H7 (cell line): ENCODE data around the gene WASF2. TPM values are rescaled to one million over a fixed set of nuclear protein-coding genes. Genes with fewer than 3 reads are reported as not detected.
A peak's percentile ranks its signal among the peaks of the same experiment; 100 is the strongest.
"Not testable (repeated sequence)": the region's sequence is repeated elsewhere in the genome, so short reads cannot be mapped to it uniquely, and the experiment has no call there.

Experiments
- DNase-seq: peaks from one replicate; pipeline ENCODE4 v3.0.0; 2012
- H3K27me3 ChIP-seq: 2 replicates; pipeline ENCODE4 v1.6.0; 2011; ENCODE audit warnings: mild to moderate bottlenecking, low read length; ENCODE audit not compliant: control insufficient read depth, insufficient read depth
- H3K36me3 ChIP-seq: replicated peaks from 2 replicates; pipeline ENCODE4 v1.5.1; 2011; ENCODE audit warnings: low read length; ENCODE audit not compliant: control insufficient read depth, insufficient read depth
- H3K4me3 ChIP-seq: 2 replicates; pipeline ENCODE4 v1.5.1; 2011; ENCODE audit warnings: low read depth, mild to moderate bottlenecking, control low read depth, low read length, moderate library complexity; ENCODE audit not compliant: insufficient read depth
- total RNA-seq: library from RNA; depleted of rRNA; stranded (reverse); fragments of >200 nt; shearing (Covaris generic); gene quantifications from 2 replicates; pipeline ENCODE4 v1.2.3, GENCODE V29; 2014

Gene WASF2
- total RNA-seq, 1 experiment from 2014 or later: 34.3 TPM

DNA sequence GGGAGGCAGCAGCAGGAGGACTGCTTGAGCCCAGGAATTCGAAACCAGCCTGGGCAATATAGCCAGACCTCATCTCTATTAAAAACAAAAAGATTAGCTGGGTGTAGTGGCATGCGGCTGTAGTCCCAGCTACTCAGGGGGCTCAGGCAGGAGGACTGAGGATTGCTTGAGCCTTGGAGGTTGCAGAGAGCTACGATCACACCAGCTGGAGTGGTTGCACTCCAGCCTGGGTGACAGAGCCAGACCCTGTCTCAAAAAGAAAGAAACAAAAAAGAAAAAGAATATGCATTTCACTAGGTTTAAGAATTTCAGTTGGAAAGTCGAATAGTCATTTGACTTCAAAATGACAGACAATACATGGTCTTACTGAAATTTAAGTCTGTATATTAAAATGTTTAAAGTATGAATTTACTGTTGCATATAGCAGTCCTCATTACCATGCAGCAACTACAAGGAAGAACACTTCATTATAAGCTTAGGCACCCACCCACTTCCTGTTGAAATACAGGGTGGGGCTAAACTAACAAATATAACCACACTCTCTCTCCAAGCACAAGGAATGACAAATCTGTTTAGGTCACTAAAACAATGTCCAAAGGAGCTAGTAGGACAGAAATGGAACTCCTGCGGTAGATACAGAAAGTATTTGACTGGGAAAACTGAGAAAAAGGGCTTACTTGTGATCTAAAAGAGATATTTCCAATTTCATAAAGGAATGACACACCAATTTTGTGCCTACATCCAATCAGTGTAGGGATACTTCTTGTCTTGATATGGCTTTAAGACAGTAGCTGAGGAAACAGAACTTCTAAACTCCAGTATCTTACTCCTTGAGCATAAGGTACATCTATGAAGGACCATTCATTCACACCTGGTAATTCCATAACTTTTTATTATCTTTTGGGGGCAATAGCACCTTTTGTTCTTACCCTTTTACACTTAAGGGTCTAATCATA lies 53.5 kb downstream of the WASF2 start:
- Histone ChIP-seq H3K27me3 (no peaks in the 10 kb centered on the region), H3K4me3 (no peak overlapping the region), H3K36me3 (no peaks in the 10 kb centered on the region)
- DNase-seq: no peak

GRCh38 chr1:27435566-27436203 lies 54.3 kb downstream of the WASF2 start:
- no peak for DNase-seq
- Histone ChIP-seq H3K36me3 (no peaks in the 10 kb centered on the region), H3K4me3 (no peak overlapping the region), H3K27me3 (no peaks in the 10 kb centered on the region)

- Histone ChIP-seq H3K27me3 (no peaks in the 10 kb centered on the region), H3K4me3 (no peak overlapping the region), H3K36me3 (no peaks in the 10 kb centered on the region)
- no peak for DNase-seq
Observed at GRCh38 chr1:27433706-27434105, 56.3 kb downstream of the WASF2 start.

DNA sequence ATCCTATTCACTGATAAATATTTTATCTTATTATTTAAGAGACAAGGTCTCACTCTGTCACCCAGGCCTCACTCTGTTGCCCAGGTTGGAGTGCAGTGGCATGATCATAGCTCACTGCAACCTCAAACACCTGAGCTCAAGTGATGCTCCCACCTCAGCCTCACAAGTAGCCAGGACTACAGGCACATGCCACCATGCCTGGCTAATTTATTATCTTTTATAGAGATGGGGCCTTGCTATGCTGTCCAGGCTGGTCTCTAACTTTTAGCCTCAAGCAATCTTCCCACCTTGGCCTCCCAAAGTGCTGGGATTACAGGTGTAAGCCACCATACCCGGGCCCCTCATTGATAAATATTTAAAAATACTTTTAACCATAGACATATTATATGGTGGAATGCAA lies 57.2 kb downstream of the WASF2 start:
- not testable (repeated sequence) for H3K36me3 ChIP-seq, H3K4me3 ChIP-seq, DNase-seq, H3K27me3 ChIP-seq

DNA sequence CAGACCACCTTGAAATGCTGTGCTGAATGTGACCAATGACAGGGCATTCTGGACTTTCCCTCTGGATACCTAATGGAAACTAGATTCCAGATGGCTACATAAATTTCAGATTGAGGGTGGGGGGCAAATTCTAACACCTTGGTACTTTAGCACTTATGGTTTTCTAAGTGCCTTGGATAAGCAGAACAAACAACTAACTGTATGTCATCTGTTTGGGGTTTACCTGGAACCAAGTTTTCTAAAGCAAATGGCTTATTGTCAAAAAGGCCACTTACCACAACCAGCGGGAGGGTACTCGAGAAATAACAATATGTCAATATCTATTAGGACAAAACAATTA lies 58.4 kb downstream of the WASF2 start:
- H3K27me3 ChIP-seq: no peaks in the 10 kb centered on the region
- DNase-seq: no peak
- H3K4me3 ChIP-seq: no peak overlapping the region
- H3K36me3 ChIP-seq: peaks cover 4% of the 10 kb centered on the region

GRCh38 chr1:27430903-27431600 lies 58.9 kb downstream of the WASF2 start:
- no peaks in the 10 kb centered on the region for H3K27me3 ChIP-seq
- H3K4me3 ChIP-seq: no peak overlapping the region
- no peak for DNase-seq
- H3K36me3 ChIP-seq: peaks cover 4% of the 10 kb centered on the region

GRCh38 chr1:27429029-27429425 lies 60.9 kb downstream of the WASF2 start:
- H3K36me3 ChIP-seq: peaks cover 4% of the 10 kb centered on the region
- H3K27me3 ChIP-seq: no peaks in the 10 kb centered on the region
- H3K4me3 ChIP-seq: no peak overlapping the region
- no peak for DNase-seq

DNA sequence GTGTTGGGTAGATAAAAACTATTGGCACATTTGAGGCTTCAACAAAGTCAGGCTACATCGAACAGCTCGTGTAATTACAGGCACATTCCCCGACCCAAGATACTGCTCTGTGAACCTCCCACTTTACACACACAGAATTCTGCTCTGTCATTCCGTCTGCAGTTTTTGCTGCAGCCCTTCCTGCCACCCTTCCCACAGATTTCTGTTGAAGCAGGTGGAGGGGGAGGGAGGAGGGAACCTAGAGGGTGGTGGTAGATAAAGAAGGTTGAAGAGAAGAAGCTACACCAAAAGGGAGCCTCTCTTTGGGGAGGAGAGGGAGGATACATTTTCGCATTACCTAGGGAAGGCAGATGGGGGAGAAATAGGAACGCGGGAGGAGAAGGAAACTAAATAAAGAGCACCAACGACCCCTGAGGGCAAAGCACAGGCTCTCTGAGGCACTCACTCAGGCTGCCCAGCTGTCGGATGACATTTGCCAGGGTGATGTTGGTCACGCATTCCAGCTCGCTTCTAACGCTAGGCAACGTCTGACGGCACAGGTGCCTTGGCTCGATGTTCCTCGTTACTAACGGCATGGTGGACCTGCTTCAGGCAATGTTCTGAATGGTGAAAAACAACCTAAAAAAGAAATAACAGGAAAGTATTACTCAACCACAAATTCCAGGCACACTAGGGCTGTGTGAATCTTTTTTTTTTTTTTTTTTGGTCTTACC lies 61.5 kb downstream of the WASF2 start:
- H3K27me3 ChIP-seq: no peaks in the 10 kb centered on the region
- peaks cover 4% of the 10 kb centered on the region for H3K36me3 ChIP-seq
- DNase-seq: peak; percentile 55
- no peak overlapping the region for H3K4me3 ChIP-seq

DNA sequence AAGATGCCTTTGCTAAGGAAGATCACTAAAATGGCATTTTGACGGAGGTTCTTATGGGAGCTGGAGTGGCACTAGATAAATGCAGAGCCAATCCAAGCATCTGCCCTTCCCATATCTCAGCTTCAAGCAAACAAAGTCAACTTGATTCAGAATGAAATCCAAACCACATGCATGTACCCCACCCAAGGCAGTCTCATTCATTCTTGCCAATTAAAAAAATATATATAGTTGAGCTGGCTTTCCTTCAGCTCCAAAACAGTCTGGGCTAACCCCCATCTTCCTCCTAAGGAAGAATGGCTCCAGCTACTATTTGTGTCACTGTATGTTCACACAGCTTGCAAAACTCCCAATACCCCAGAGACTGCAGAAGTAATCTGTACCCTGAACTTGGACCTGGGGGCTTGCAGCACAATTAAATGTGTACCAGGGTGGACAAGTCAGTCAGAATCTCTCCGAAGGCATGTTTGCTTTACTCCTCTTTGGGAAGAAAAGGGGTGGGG lies 62.1 kb downstream of the WASF2 start:
- Histone ChIP-seq H3K27me3 (no peaks in the 10 kb centered on the region), H3K4me3 (no peak overlapping the region), H3K36me3 (peaks cover 4% of the 10 kb centered on the region)
- DNase-seq: no peak

DNA sequence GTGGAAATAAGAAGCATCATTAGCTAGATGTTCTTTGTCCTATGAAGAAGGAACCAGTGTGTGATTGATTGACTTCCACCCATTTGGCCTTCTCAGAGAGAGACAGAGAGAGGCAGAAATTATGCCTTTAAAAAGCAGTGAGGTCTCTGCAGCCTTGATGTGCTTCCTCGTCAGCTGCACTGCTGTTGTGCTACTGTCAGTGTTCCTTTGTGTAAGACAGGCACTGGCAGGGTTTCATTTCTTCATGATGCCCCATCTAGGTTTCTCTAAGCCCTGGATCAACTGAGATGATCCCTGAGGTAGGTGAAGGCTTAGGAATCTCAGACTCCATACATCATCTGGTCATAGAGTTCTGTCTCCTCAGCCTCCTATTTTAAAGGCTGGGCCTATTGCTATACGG lies 62.6 kb downstream of the WASF2 start:
- Histone ChIP-seq H3K4me3 (no peak overlapping the region), H3K36me3 (peaks cover 4% of the 10 kb centered on the region), H3K27me3 (no peaks in the 10 kb centered on the region)
- no peak for DNase-seq

DNA sequence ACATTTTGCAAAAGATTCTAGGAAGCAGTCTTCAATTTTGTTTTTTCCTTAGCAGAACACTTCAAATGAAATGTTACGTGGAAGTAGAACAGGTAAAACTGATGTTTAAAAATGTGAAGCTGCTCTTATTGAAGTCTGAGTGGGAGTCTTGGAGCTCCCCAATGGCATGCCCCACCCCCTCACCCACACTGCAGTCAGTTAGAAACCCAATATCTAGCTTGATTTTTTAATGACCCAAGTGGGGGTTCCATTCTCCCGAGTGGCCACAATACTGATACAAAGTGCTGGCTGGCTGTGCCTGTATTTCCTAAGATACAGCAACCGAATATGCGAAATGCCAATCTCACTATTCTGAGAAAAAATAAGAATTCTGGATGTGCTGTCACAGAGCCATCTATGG lies 66.3 kb downstream of the WASF2 start:
- no peak for DNase-seq
- H3K36me3 ChIP-seq: peaks cover 4% of the 10 kb centered on the region
- H3K4me3 ChIP-seq: no peak overlapping the region
- no peaks in the 10 kb centered on the region for H3K27me3 ChIP-seq

- peak; percentile 39 for DNase-seq
- H3K36me3 ChIP-seq: peaks cover 29% of the 10 kb centered on the region
- no peak overlapping the region for H3K4me3 ChIP-seq
- no peaks in the 10 kb centered on the region for H3K27me3 ChIP-seq
Observed at GRCh38 chr1:27418326-27419185, 71.4 kb downstream of the WASF2 start.

GRCh38 chr1:27417713-27418112 lies 72.3 kb downstream of the WASF2 start:
- H3K4me3 ChIP-seq: no peak overlapping the region
- H3K27me3 ChIP-seq: no peaks in the 10 kb centered on the region
- peaks cover 36% of the 10 kb centered on the region for H3K36me3 ChIP-seq
- DNase-seq: no peak
